ENCODE measurements around the gene RNF213.

Gene RNF213

DNA sequence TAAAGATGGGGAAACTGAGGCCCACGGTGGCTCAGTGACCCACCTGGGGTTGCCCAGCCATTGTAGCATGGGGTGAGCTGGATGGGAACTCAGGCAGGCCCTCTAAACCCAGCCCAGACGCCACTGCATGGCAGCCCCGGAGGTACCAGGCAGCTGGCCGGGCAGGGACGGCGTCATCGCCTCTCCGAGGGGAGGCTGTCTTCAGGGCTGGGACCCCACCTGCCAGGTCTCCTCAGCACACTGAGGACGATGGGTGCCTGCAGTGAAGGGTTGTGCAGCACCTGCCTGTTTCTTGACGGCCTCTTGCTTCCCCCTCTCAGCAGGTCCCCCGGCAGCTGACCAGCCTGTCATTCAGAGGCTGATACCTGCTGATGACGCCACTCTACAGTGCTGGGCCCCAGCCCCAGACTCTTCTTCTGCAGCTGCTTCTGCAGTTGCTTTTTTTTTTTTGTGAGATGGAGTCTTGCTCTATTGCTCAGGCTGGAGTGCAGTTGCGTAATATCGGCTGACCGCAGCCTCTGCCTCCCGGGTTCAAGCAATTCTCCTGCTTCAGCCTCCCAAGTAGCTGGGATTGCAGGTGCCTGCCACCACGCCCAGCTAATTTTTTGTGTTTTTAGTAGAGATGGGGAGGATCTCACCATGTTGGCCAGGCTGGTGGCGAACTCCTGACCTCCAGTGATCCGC is 24.7 kb downstream of the RNF213 start:
- no peak overlapping the region for H3K4me3 ChIP-seq (ENCODE audit: low read length)
- H3K36me3 ChIP-seq (ENCODE audit: control insufficient read depth, insufficient read depth, low read length), result peaks cover 32% of the 10 kb centered on the region
- H3K4me1 ChIP-seq (ENCODE audit: control insufficient read depth, insufficient read depth, low read length), result no peaks in the 10 kb centered on the region
- no peak overlapping the region for H3K27ac ChIP-seq (ENCODE audit: low read depth, low read length)
- no peak overlapping the region for H3K9ac ChIP-seq (ENCODE audit: low read length)
- no peaks in the 10 kb centered on the region for H3K27me3 ChIP-seq (ENCODE audit: control insufficient read depth, insufficient read depth, low read length)

DNA sequence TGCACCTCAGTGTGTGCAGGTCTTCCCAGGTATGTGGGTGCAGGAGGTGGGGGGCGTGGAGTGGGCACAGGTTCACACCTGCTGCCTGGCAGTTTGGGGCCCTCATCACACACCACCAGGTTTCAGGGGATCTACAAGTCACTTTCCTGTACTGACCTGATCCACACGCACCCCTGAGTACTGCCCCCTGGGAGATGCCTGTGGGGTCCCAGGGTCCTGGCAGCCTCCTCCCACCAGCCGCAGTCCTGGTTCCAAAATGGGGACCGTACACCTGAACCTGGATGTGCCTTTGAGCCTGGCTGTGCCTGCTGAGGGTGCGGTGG is 25.9 kb downstream of the RNF213 start:
- H3K27ac ChIP-seq (ENCODE audit: low read depth, low read length), result no peak overlapping the region
- H3K36me3 ChIP-seq (ENCODE audit: control insufficient read depth, insufficient read depth, low read length), result peaks cover 40% of the 10 kb centered on the region
- H3K4me1 ChIP-seq (ENCODE audit: control insufficient read depth, insufficient read depth, low read length), result no peaks in the 10 kb centered on the region
- H3K4me3 ChIP-seq (ENCODE audit: low read length), result no peak overlapping the region
- no peak overlapping the region for H3K9ac ChIP-seq (ENCODE audit: low read length)
- no peaks in the 10 kb centered on the region for H3K27me3 ChIP-seq (ENCODE audit: control insufficient read depth, insufficient read depth, low read length)

DNA sequence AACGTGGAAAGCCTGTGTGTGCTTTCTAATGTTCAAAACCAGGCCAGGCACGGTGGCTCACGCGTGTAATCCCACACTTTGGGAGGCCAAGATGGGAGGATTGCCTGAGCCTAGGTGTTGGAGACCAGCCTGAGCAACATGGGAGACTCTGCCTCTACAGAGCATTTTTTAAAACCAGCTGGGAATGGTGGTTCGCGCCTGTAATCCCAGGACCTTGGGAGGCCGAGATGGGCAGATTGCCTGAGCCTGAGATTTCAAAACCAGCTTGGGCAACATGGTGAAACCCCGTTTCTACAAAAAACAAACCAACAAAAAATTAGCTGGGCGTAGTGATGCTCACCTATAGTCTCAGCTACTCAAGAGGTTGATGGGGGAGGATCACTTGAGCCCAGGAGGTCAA is 26.4 kb downstream of the RNF213 start:
- H3K9ac ChIP-seq (ENCODE audit: low read length), result no peak overlapping the region
- no peak overlapping the region for H3K27ac ChIP-seq (ENCODE audit: low read depth, low read length)
- peaks cover 42% of the 10 kb centered on the region for H3K36me3 ChIP-seq (ENCODE audit: control insufficient read depth, insufficient read depth, low read length)
- H3K27me3 ChIP-seq (ENCODE audit: control insufficient read depth, insufficient read depth, low read length), result no peaks in the 10 kb centered on the region
- no peaks in the 10 kb centered on the region for H3K4me1 ChIP-seq (ENCODE audit: control insufficient read depth, insufficient read depth, low read length)
- no peak overlapping the region for H3K4me3 ChIP-seq (ENCODE audit: low read length)

DNA sequence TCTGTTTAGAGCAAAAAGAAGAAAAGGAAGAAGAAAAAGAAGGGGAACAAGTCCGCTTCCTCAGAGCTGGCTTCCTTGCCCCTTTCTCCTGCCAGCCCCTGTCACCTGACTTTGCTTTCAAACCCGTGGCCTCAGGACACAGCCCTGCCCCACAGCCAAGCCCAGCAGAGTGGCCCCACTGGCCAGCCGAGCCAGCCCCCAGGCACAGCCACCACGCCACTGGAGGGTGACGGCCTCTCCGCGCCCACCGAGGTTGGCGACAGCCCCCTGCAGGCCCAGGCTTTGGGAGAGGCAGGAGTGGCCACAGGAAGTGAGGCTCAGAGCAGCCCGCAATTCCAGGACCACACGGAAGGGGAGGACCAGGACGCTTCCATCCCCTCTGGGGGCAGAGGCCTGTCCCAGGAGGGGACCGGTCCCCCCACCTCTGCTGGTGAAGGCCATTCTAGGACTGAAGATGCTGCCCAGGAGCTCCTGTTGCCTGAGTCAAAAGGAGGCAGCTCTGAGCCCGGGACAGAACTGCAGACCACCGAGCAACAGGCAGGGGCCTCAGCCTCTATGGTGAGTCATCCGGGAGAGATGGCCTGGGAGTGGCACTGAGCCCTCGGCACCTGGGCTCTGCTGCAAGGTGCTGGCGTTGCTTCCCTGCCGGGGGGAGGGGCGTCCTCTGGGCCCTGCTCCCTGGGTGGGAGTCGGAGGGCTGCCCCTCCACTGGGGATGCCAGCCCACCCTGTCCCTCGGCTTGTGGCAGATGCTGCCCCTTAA is 27.3 kb downstream of the RNF213 start:
- no peak overlapping the region for H3K27ac ChIP-seq (ENCODE audit: low read depth, low read length)
- no peak overlapping the region for H3K4me3 ChIP-seq (ENCODE audit: low read length)
- H3K4me1 ChIP-seq (ENCODE audit: control insufficient read depth, insufficient read depth, low read length), result no peaks in the 10 kb centered on the region
- no peaks in the 10 kb centered on the region for H3K27me3 ChIP-seq (ENCODE audit: control insufficient read depth, insufficient read depth, low read length)
- no peak overlapping the region for H3K9ac ChIP-seq (ENCODE audit: low read length)
- H3K36me3 ChIP-seq (ENCODE audit: control insufficient read depth, insufficient read depth, low read length), result peaks cover 47% of the 10 kb centered on the region

DNA sequence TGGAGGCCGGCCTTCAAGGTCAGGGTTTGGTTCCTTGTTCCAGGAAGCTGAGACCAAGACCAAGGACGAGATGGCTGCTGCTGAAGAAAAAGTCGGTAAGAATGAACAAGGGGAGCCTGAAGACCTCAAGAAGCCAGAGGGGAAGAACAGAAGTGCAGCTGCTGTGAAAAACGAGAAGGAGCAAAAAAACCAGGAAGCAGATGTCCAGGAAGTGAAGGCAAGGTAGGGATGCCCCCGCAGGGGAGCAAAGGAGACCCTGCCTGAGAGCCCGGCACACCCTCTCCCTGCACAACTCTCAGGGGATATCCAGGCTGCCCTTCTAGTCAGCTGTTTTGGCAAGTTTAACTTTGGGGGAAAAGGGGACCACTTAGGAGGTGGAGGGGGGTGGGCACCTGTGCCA is 29.0 kb downstream of the RNF213 start:
- no peak overlapping the region for H3K4me3 ChIP-seq (ENCODE audit: low read length)
- H3K36me3 ChIP-seq (ENCODE audit: control insufficient read depth, insufficient read depth, low read length), result peaks cover 50% of the 10 kb centered on the region
- H3K27me3 ChIP-seq (ENCODE audit: control insufficient read depth, insufficient read depth, low read length), result no peaks in the 10 kb centered on the region
- H3K27ac ChIP-seq (ENCODE audit: low read depth, low read length), result no peak overlapping the region
- no peak overlapping the region for H3K9ac ChIP-seq (ENCODE audit: low read length)
- no peaks in the 10 kb centered on the region for H3K4me1 ChIP-seq (ENCODE audit: control insufficient read depth, insufficient read depth, low read length)

DNA sequence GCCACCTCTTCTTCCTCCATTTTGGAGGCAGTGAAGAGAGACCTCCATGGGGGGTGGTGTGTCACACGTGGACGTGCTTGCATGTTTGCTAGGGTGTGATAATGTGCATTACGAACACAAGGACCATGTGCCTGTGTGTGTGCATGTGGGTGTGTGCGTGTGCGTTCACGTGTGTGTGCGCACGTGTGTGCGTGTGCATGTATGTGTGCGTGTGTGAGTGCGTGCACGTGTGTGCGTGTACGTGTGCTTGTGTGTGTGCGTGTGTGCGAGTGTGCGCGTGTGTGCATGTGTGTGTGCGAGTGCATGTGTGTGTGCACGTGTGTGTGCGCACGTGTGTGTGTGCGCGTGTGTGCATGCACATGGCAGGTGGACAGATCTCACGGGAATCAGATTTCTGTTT is 29.5 kb downstream of the RNF213 start:
- H3K4me1 ChIP-seq (ENCODE audit: control insufficient read depth, insufficient read depth, low read length), result no peaks in the 10 kb centered on the region
- peaks cover 51% of the 10 kb centered on the region for H3K36me3 ChIP-seq (ENCODE audit: control insufficient read depth, insufficient read depth, low read length)
- H3K27ac ChIP-seq (ENCODE audit: low read depth, low read length), result no peak overlapping the region
- H3K27me3 ChIP-seq (ENCODE audit: control insufficient read depth, insufficient read depth, low read length), result no peaks in the 10 kb centered on the region
- no peak overlapping the region for H3K4me3 ChIP-seq (ENCODE audit: low read length)
- no peak overlapping the region for H3K9ac ChIP-seq (ENCODE audit: low read length)

DNA sequence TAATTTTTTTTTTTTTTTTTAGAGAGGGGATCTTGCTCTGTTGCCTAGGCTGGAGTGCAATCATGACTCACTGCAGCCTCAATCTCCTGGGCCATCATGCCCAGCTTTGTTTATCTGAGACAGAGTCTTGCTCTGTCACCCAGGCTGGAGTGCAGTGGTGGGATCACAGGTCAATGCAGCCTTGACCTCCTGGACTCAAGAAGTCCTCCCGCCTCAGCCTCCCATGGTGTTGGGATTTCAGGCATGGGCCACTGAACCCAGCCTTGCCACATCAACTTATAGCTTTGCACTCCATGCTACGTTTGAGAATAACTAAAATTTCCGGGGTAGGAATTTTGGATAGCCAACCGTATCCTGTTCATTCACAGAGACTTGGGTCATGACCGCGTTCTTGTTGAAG is 30.6 kb downstream of the RNF213 start:
- Histone ChIP-seq H3K9ac (ENCODE audit: low read length) (no peak overlapping the region), H3K27me3 (ENCODE audit: control insufficient read depth, insufficient read depth, low read length) (no peaks in the 10 kb centered on the region), H3K27ac (ENCODE audit: low read depth, low read length) (no peak overlapping the region), H3K4me1 (ENCODE audit: control insufficient read depth, insufficient read depth, low read length) (no peaks in the 10 kb centered on the region), H3K36me3 (ENCODE audit: control insufficient read depth, insufficient read depth, low read length) (peaks cover 60% of the 10 kb centered on the region), H3K4me3 (ENCODE audit: low read length) (no peak overlapping the region)

DNA sequence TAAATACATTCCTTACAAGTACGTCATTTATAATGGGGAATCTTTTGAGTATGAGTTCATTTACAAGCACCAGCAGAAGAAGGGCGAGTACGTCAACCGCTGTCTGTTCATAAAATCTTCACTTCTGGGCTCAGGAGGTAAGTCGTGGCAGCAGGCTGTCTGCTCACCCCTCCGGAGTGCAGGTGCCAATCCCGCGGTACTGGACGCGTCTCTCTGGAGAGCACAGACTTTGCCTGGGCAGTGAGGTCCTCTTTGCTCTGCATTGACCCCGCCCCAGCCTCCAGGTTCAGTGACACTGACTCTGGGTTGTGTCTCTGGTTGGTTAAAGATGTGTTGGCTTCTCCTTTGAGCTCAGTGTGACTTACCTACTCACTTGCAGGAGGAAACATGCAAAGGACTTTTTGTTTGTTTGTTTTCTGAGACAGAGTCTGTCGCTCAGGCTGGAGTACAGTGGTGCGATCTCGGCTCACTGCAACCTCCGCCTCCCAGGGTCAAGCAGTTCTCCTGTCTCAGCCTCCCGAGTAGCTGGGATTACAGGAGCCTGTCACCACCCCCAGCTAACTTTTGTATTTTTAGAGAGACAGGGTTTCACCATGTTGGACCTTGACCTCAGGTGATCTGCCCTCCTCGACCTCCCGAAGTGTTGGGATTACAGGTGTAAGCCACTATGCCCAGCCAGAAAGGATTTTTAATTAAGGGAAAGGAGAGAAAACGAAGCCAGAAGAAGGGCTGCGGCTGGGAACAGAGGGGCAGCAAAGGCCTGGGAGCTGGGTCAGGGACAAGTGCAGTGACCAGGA is 31.2 kb downstream of the RNF213 start:
- no peak overlapping the region for H3K9ac ChIP-seq (ENCODE audit: low read length)
- no peak overlapping the region for H3K27ac ChIP-seq (ENCODE audit: low read depth, low read length)
- no peaks in the 10 kb centered on the region for H3K4me1 ChIP-seq (ENCODE audit: control insufficient read depth, insufficient read depth, low read length)
- H3K4me3 ChIP-seq (ENCODE audit: low read length), result no peak overlapping the region
- no peaks in the 10 kb centered on the region for H3K27me3 ChIP-seq (ENCODE audit: control insufficient read depth, insufficient read depth, low read length)
- H3K36me3 ChIP-seq (ENCODE audit: control insufficient read depth, insufficient read depth, low read length), result peaks cover 66% of the 10 kb centered on the region

DNA sequence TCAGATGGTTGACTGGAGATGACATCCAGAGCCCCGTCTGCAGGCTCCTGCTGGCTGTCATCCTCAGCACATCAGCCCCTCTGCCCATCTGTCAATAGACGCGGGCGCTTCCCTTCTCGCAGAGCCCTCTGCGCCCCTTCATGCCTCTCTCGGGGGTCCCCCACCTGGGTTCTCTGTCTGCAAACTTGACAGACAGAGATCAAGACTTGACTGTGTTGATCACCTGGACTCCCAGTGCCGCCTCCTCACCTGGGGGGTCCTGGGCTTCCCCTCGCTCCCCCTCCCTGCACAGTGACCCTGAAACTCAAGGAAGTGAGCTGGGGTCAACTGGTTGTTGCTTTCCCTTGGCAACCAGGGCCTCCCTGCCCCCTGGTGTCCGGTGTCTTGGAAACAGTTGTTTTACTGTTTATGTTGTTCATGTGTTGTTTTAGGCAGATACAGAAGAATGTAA is 31.9 kb downstream of the RNF213 start:
- H3K36me3 ChIP-seq (ENCODE audit: control insufficient read depth, insufficient read depth, low read length), result peaks cover 66% of the 10 kb centered on the region
- H3K9ac ChIP-seq (ENCODE audit: low read length), result no peak overlapping the region
- H3K4me1 ChIP-seq (ENCODE audit: control insufficient read depth, insufficient read depth, low read length), result no peaks in the 10 kb centered on the region
- no peaks in the 10 kb centered on the region for H3K27me3 ChIP-seq (ENCODE audit: control insufficient read depth, insufficient read depth, low read length)
- no peak overlapping the region for H3K27ac ChIP-seq (ENCODE audit: low read depth, low read length)
- no peak overlapping the region for H3K4me3 ChIP-seq (ENCODE audit: low read length)

DNA sequence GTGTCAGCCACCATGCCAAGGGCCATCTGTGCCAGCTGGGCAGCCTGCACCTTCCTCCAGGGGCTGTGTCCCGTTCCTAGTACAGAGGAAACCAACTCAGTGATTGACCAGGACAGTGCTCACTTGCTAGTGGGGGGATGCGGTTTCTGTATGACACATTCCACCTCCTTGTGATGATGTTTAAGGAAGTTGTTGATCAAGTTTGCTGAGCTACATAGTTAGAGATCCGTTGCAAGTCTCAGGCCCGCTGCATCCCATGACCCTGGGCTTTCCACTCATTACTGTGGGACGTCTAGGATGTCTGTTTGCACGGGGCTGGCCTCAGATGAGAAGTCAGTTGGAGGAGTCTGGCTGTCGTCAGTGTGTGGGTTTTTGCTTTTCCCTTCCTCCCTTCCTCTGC is 33.6 kb downstream of the RNF213 start:
- Histone ChIP-seq H3K27me3 (ENCODE audit: control insufficient read depth, insufficient read depth, low read length) (no peaks in the 10 kb centered on the region), H3K4me1 (ENCODE audit: control insufficient read depth, insufficient read depth, low read length) (no peaks in the 10 kb centered on the region), H3K36me3 (ENCODE audit: control insufficient read depth, insufficient read depth, low read length) (peaks cover 61% of the 10 kb centered on the region), H3K27ac (ENCODE audit: low read depth, low read length) (no peak overlapping the region), H3K4me3 (ENCODE audit: low read length) (no peak overlapping the region), H3K9ac (ENCODE audit: low read length) (no peak overlapping the region)

DNA sequence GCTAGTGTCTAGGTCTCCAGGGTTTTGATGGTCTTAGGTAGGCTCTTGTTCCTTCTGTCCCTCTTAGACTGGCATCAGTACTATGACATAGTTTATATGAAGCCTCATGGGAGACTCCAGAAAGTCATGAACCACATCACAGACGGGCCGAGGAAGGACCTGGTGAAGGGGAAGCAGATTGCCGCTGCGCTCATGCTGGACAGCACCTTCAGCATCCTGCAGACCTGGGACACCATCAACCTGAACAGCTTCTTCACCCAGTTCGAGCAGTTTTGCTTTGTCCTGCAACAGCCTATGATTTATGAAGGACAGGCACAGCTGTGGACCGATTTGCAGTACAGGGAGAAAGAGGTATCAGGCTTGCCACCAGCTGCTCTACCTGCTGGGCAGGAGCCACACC is 34.0 kb downstream of the RNF213 start:
- Histone ChIP-seq H3K4me3 (ENCODE audit: low read length) (no peak overlapping the region), H3K27me3 (ENCODE audit: control insufficient read depth, insufficient read depth, low read length) (no peaks in the 10 kb centered on the region), H3K27ac (ENCODE audit: low read depth, low read length) (no peak overlapping the region), H3K36me3 (ENCODE audit: control insufficient read depth, insufficient read depth, low read length) (peaks cover 61% of the 10 kb centered on the region), H3K9ac (ENCODE audit: low read length) (no peak overlapping the region), H3K4me1 (ENCODE audit: control insufficient read depth, insufficient read depth, low read length) (no peaks in the 10 kb centered on the region)

DNA sequence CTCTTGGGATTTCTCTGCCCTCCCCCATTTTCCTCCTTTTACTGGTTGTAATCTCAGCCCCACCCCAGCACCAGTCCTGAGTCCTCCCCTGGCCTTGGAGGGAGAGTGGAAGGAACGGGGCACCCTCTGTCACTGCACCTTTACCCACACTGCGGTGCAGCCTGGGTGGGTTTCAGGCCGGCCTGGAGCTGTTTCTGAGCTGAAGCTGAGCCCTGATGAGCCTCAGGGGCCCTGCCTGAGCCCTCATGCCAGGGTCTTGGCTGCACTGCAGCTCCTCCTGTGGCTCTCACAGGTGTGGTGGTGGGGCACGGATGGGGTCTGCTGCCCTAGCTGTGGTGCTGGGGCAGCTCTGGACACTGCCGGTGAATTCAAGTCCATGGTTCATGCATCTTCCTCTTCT is 34.5 kb downstream of the RNF213 start:
- Histone ChIP-seq H3K36me3 (ENCODE audit: control insufficient read depth, insufficient read depth, low read length) (peaks cover 61% of the 10 kb centered on the region), H3K27me3 (ENCODE audit: control insufficient read depth, insufficient read depth, low read length) (no peaks in the 10 kb centered on the region), H3K4me3 (ENCODE audit: low read length) (no peak overlapping the region), H3K4me1 (ENCODE audit: control insufficient read depth, insufficient read depth, low read length) (no peaks in the 10 kb centered on the region), H3K27ac (ENCODE audit: low read depth, low read length) (no peak overlapping the region), H3K9ac (ENCODE audit: low read length) (no peak overlapping the region)

All from rectal smooth muscle tissue (tissue), 1 donor.